Colon (tissue), 2 donors: ENCODE results near the gene E2F8.
"Not testable (repeated sequence)": the region's sequence is repeated elsewhere in the genome, so short reads cannot be mapped to it uniquely, and the experiment has no call there.

Experiments used
- FAIRE-seq: peaks from 2 replicates; lab custom pipeline; 2012; peaks lifted over from hg19 to GRCh38; lab: Jason Lieb, UNC
- donor health status: control.
- donor health status: control.

The E2F8 gene

GRCh38 chr11:19240420-19241259 lies at the start of gene E2F8:
Gene E2F8, minus strand, starts transcription at chr11:19240945. Its CDS starts 824 bp downstream, at chr11:19240121.
- FAIRE-seq, result no peak

GRCh38 chr11:19290356-19290755 lies 49.6 kb upstream of the E2F8 start:
- no peak for FAIRE-seq

- no peak for FAIRE-seq
Measured at GRCh38 chr11:19288256-19288655, 47.5 kb upstream of the E2F8 start.

GRCh38 chr11:19286411-19286810 lies 45.7 kb upstream of the E2F8 start:
- no peak for FAIRE-seq

- no peak for FAIRE-seq
Measured at GRCh38 chr11:19284881-19285280, 44.1 kb upstream of the E2F8 start.

- no peak for FAIRE-seq
Measured at GRCh38 chr11:19283991-19284390, 43.2 kb upstream of the E2F8 start.

GRCh38 chr11:19281555-19281954 lies 40.8 kb upstream of the E2F8 start:
- FAIRE-seq, result no peak

GRCh38 chr11:19281041-19281440 lies 40.3 kb upstream of the E2F8 start:
- no peak for FAIRE-seq

GRCh38 chr11:19279451-19279850 lies 38.7 kb upstream of the E2F8 start:
- FAIRE-seq, result no peak

GRCh38 chr11:19276859-19277808 lies 36.4 kb upstream of the E2F8 start:
- FAIRE-seq, result no peak

- no peak for FAIRE-seq
Measured at GRCh38 chr11:19275496-19275895, 34.8 kb upstream of the E2F8 start.

GRCh38 chr11:19273219-19273618 lies 32.5 kb upstream of the E2F8 start:
- FAIRE-seq, result not testable (repeated sequence)

GRCh38 chr11:19268909-19269308 lies 28.2 kb upstream of the E2F8 start:
- FAIRE-seq, result no peak

GRCh38 chr11:19267567-19267966 lies 26.8 kb upstream of the E2F8 start:
- no peak for FAIRE-seq

- FAIRE-seq, result no peak
Measured at GRCh38 chr11:19263333-19263732, 22.6 kb upstream of the E2F8 start.

GRCh38 chr11:19259487-19260345 lies 19.0 kb upstream of the E2F8 start:
- FAIRE-seq, result peak; percentile 14

GRCh38 chr11:19258641-19259230 lies 18.0 kb upstream of the E2F8 start:
- no peak for FAIRE-seq

GRCh38 chr11:19254441-19254840 lies 13.7 kb upstream of the E2F8 start:
- not testable (repeated sequence) for FAIRE-seq

GRCh38 chr11:19253817-19254216 lies 13.1 kb upstream of the E2F8 start:
- FAIRE-seq, result no peak

GRCh38 chr11:19253153-19253745 lies 12.5 kb upstream of the E2F8 start:
- FAIRE-seq, result no peak
